K562 (cell line): ENCODE measurements around the gene CCDC69. TPM values are rescaled to one million over a fixed set of nuclear protein-coding genes. Genes with fewer than 3 reads are reported as not detected.

Experiments used
- ATAC-seq: fragments of 200-7000 bp; cut with Tn5 transposase; 3 replicates; pipeline ENCODE4 v1.9.1; 2020; ENCODE audit warnings: moderate library complexity
- BruUV-seq: library from RNA; stranded (reverse); fragments of 400-500 nt; replicated peaks from 2 replicates; lab custom pipeline; 2021; lab: Mats Ljungman, UMichigan
- CTCF ChIA-PET: fragments of 300-600 bp; formaldehyde crosslinking; extraction: SDS; loops from one replicate; lab custom pipeline; 2021; ENCODE audit warnings: low intra/inter-chr PET ratio; lab: Yijun Ruan, JAX
- POLR2A ChIA-PET: fragments of 300-600, 350-650 bp; sonication (Branson Sonifier 250); formaldehyde crosslinking; extraction: SDS; loops from one replicate; lab custom pipeline; 2021; ENCODE audit warnings: antibody characterized with exemption, inconsistent platforms; lab: Yijun Ruan, JAX
- DNase-seq, 4 experiments: peaks; one replicate each; pipeline versions ENCODE4 v3.0.0 to v3.0.0-alpha.2; 2011 to 2018; ENCODE audit warnings: low spot score in 3 of 4, mixed read lengths in 3 of 4; ENCODE audit errors: extremely low read depth in 1 of 4
- FAIRE-seq: peaks from 2 replicates; lab custom pipeline; 2011; peaks lifted over from hg19 to GRCh38; lab: Jason Lieb, UNC
- H2AFZ ChIP-seq: 2 replicates; pipeline ENCODE4 v1.6.0; 2011; ENCODE audit warnings: low read depth, low read length, control low read depth, inconsistent platforms
- H3K27ac ChIP-seq: fragments of 200-600 bp; 3 replicates; pipeline ENCODE4 v1.8.0; 2011; ENCODE audit warnings: low read depth, mild to moderate bottlenecking, control low read depth, inconsistent platforms, low read length, moderate library complexity, mixed read lengths; ENCODE audit errors: extremely low read depth
- H3K27me3 ChIP-seq, 2 experiments: fragments of 300-600 bp in 1 of 2; 2 replicates in 1 of 2; 3 replicates in 1 of 2; pipeline versions ENCODE4 v1.6.0 to v1.8.0; 2011; ENCODE audit warnings: inconsistent platforms in 2 of 2, low read length in 2 of 2, mild to moderate bottlenecking in 1 of 2, mixed read lengths in 1 of 2, moderate library complexity in 1 of 2; ENCODE audit not compliant: control insufficient read depth in 2 of 2, insufficient read depth in 2 of 2
- H3K36me3 ChIP-seq: fragments of 300-600 bp; 3 replicates; pipeline ENCODE4 v1.8.0; 2011; ENCODE audit warnings: mild to moderate bottlenecking, low read length, inconsistent platforms; ENCODE audit not compliant: control insufficient read depth, insufficient read depth
- H3K4me1 ChIP-seq, 2 experiments: fragments of 200-600 bp in 1 of 2; replicated peaks in 1 of 2; 2 replicates in 1 of 2; 3 replicates in 1 of 2; pipeline versions ENCODE4 v1.5.1 to v1.8.0; 2011; ENCODE audit warnings: inconsistent platforms in 2 of 2, low read length in 2 of 2, mild to moderate bottlenecking in 1 of 2, mixed read lengths in 1 of 2, moderate library complexity in 1 of 2; ENCODE audit not compliant: control insufficient read depth in 2 of 2, insufficient read depth in 2 of 2
- H3K4me2 ChIP-seq: 2 replicates; pipeline ENCODE4 v1.6.1; 2011; ENCODE audit warnings: low read length, control low read depth, inconsistent platforms, mixed read lengths; ENCODE audit not compliant: insufficient read depth
- H3K4me3 ChIP-seq: fragments of 200-600 bp; sonication (generic), shearing (Covaris generic); 2 replicates; pipeline ENCODE4 v1.5.1; 2016; ENCODE audit warnings: control low read depth, inconsistent platforms
- H3K79me2 ChIP-seq: fragments of 200-600 bp; 3 replicates; pipeline ENCODE4 v1.8.0; 2011; ENCODE audit warnings: low read length, inconsistent platforms; ENCODE audit not compliant: control insufficient read depth, insufficient read depth
- H3K9ac ChIP-seq, 2 experiments: 2 replicates each; pipeline versions ENCODE4 v1.6.0 to v1.6.1; 2011; ENCODE audit warnings: low read depth in 2 of 2, low read length in 2 of 2, control low read depth in 1 of 2, inconsistent platforms in 1 of 2, mild to moderate bottlenecking in 1 of 2, mixed read lengths in 1 of 2; ENCODE audit not compliant: insufficient read depth in 1 of 2
- H3K9me1 ChIP-seq: one replicate; pipeline ENCODE4 v1.6.0; 2011; ENCODE audit warnings: inconsistent platforms, mild to moderate bottlenecking, low read length, moderate library complexity; ENCODE audit not compliant: control insufficient read depth, insufficient read depth
- H3K9me3 ChIP-seq: replicated peaks from 2 replicates; pipeline ENCODE4 v1.5.1; 2011; ENCODE audit warnings: low read depth, low read length, inconsistent platforms; ENCODE audit not compliant: control insufficient read depth, insufficient read depth
- H4K20me1 ChIP-seq: replicated peaks from 2 replicates; pipeline ENCODE4 v1.6.1; 2011; ENCODE audit warnings: low read length, inconsistent platforms, mixed read lengths; ENCODE audit not compliant: control insufficient read depth, insufficient read depth
- ARID1B ChIP-seq: fragments of 450-650 bp; IDR thresholded peaks from 2 replicates; pipeline ENCODE4 v1.6.1; 2016; ENCODE audit warnings: antibody characterized with exemption, mild to moderate bottlenecking, inconsistent platforms
- ATF7 ChIP-seq: fragments of 450-650 bp; IDR thresholded peaks from 2 replicates; pipeline ENCODE4 v1.7.1; 2014; ENCODE audit warnings: mild to moderate bottlenecking, moderate library complexity
- C11orf30 ChIP-seq: fragments of 450-650 bp; IDR thresholded peaks from 2 replicates; pipeline ENCODE4 v1.6.1; 2016; ENCODE audit warnings: low read depth, mild to moderate bottlenecking
- CEBPG ChIP-seq, 3 experiments: fragments of 200-800 bp in 1 of 3; sonication (Bioruptor generic) in 1 of 3; sonication (generic) in 1 of 3; formaldehyde crosslinking in 1 of 3; IDR thresholded peaks in 2 of 3; conservative IDR thresholded peaks in 1 of 3; 2 replicates each; pipeline versions ENCODE4 v1.6.1 to v1.8.0; 2016 to 2022; ENCODE audit warnings: missing compliant biosample characterization in 2 of 3, missing genetic modification characterization in 2 of 3, mild to moderate bottlenecking in 1 of 3, missing genetic modification reagents in 1 of 3
- CREM ChIP-seq: IDR thresholded peaks from 2 replicates; pipeline ENCODE4 v1.6.1; 2014; ENCODE audit warnings: antibody characterized with exemption, low read depth
- JUND ChIP-seq, 2 experiments: IDR thresholded peaks; 2 replicates in 1 of 2; 3 replicates in 1 of 2; pipeline ENCODE4 v1.6.1; 2011; ENCODE audit warnings: borderline replicate concordance in 2 of 2, low read depth in 2 of 2, low read length in 2 of 2, improper control_type of control experiment in 1 of 2, missing biosample characterization in 1 of 2, missing genetic modification characterization in 1 of 2, missing genetic modification reagents in 1 of 2
- MCM3 ChIP-seq: fragments of 450-650 bp; IDR thresholded peaks from 2 replicates; pipeline ENCODE4 v1.6.1; 2016
- PRMT5 ChIP-seq: sonication (generic); formaldehyde crosslinking; IDR thresholded peaks from 2 replicates; pipeline ENCODE4 v1.5.0; 2020; ENCODE audit warnings: missing genetic modification reagents
- RBBP5 ChIP-seq: fragments of 200-600 bp; sonication (generic); IDR thresholded peaks from 2 replicates; pipeline ENCODE4 v1.6.1; 2012; ENCODE audit warnings: borderline replicate concordance, mild to moderate bottlenecking, low read length, control low read depth, inconsistent platforms; ENCODE audit not compliant: insufficient read depth, poor library complexity, severe bottlenecking
- RFX7 ChIP-seq: fragments of 250-450 bp; sonication (Bioruptor Pico); IDR thresholded peaks from 2 replicates; pipeline ENCODE4 v1.5.1; 2021; ENCODE audit warnings: mild to moderate bottlenecking
- SMAD4 ChIP-seq: fragments of 250-450 bp; sonication (Bioruptor Pico); conservative IDR thresholded peaks from 2 replicates; pipeline ENCODE4 v1.8.0; 2021; ENCODE audit warnings: inconsistent platforms, mild to moderate bottlenecking, moderate library complexity
- TFAP4 ChIP-seq: sonication (generic); formaldehyde crosslinking; IDR thresholded peaks from 2 replicates; pipeline ENCODE4 v1.8.0; 2022; ENCODE audit warnings: missing genetic modification reagents, mild to moderate bottlenecking, moderate library complexity, borderline replicate concordance
- ZFP36 ChIP-seq: fragments of 150-350 bp; IDR thresholded peaks from 2 replicates; pipeline ENCODE4 v1.6.1; 2018; ENCODE audit warnings: low read length, low read depth; ENCODE audit not compliant: partially characterized antibody
- ZFX ChIP-seq: sonication (generic); formaldehyde crosslinking; IDR thresholded peaks from 2 replicates; pipeline ENCODE4 v1.8.0; 2022; ENCODE audit warnings: mild to moderate bottlenecking, missing genetic modification reagents, moderate library complexity
- ZNF589 ChIP-seq: fragments of 200-800 bp; sonication (Bioruptor generic); IDR thresholded peaks from 2 replicates; pipeline ENCODE4 v1.6.1; 2016; ENCODE audit warnings: low read depth, missing genetic modification characterization, missing compliant biosample characterization
- ZNF766 ChIP-seq: fragments of 200-800 bp; sonication (Bioruptor generic); conservative IDR thresholded peaks from 2 replicates; pipeline ENCODE4 v1.6.1; 2016; ENCODE audit warnings: missing genetic modification characterization, missing compliant biosample characterization
- ZNF780A ChIP-seq: fragments of 250-450 bp; sonication (Bioruptor Pico); IDR thresholded peaks from 2 replicates; pipeline ENCODE4 v1.5.0; 2021; ENCODE audit warnings: mild to moderate bottlenecking
- ZNF79 ChIP-seq: fragments of 250-450 bp; sonication (Bioruptor Pico); IDR thresholded peaks from 2 replicates; pipeline ENCODE4 v1.4.0; 2020; ENCODE audit warnings: low read depth, mild to moderate bottlenecking, moderate library complexity
- WGBS: fragments of 100-300 bp; shearing (Covaris generic); methylation state at CpG from one replicate; pipeline ENCODE4 v1.1.6; 2016; ENCODE audit warnings: low coverage, mixed read lengths; ENCODE audit not compliant: insufficient coverage; ENCODE audit errors: missing lambda C conversion rate; 5-methylcytosine and 5-hydroxymethylcytosine counted together
- in situ Hi-C: fragments of 300-500 bp; cut with MboI; formaldehyde crosslinking; loops from 4 replicates; pipeline ENCODE4 v1.15.0; 2018; ENCODE audit warnings: inconsistent platforms, mixed read lengths
- intact Hi-C: fragments of 100-400 bp; cut with micrococcal nuclease; formaldehyde crosslinking; loops from 2 replicates; pipeline ENCODE4 v1.14.2; 2022
- polyA plus RNA-seq, 8 experiments: library from polyadenylated mRNA; depleted of rRNA in 4 of 8; stranded (reverse) in 5 of 8; unstranded in 3 of 8; fragments of >200 nt; fragmentation: Nextera tagmentation in 2 of 8; fragmentation: Illumina TruSeq in 1 of 8; extraction: Ambion mirVana in 2 of 8; extraction: Trizol in 1 of 8; gene quantifications; 2 replicates each; pipeline versions ENCODE4 v1.2.1 to v1.2.3, GENCODE V29; 2011 to 2014; ENCODE audit warnings: inconsistent platforms in 1 of 8, missing spikeins in 1 of 8
- total RNA-seq, 7 experiments: library from RNA; depleted of rRNA in 6 of 7; stranded (reverse); fragments of >200 nt in 6 of 7; fragmentation: Illumina TruSeq in 2 of 7; extraction: Trizol in 2 of 7; gene quantifications; 2 replicates each; pipeline versions ENCODE4 v1.2.1 to v1.2.3, GENCODE V29; 2011 to 2021; ENCODE audit warnings: low replicate concordance in 1 of 7

CCDC69 gene
- total and polyA plus RNA-seq, 9 of the 15 experiments (the other 6 are each of a cell fraction or from before 2014, with no cell fraction given): 0.65 to 12.2 (median 7.6) TPM

GRCh38 chr5:151214614-151215545, 9.0 kb downstream of the CCDC69 start:
- H3K36me3 ChIP-seq: no peaks in the 10 kb centered on the region
- no TSS peak for BruUV-seq
- FAIRE-seq (no peak), ATAC-seq (no peak; the same call in 2 of the 3 replicates), DNase-seq (no peak)
- H3K4me2 ChIP-seq: peak overlapping the region; percentile 66
- no peaks in the 10 kb centered on the region for H3K9me3 ChIP-seq
- intact Hi-C loops: no loop called here
- ChIA-PET POLR2A (interaction anchor here (0.6 to 1.9 kb wide), 14 partner anchors 9 to 730 kb away, joined by 3 to 14 read pairs (median 4); partner anchors contain the start of genes CCDC69 and GM2A), CTCF (no interaction called here)
- H3K27ac ChIP-seq: peak overlapping the region; percentile 69
- no peaks in the 10 kb centered on the region for H3K9me1 ChIP-seq
- H3K4me1 ChIP-seq: peaks cover 30 to 44% of the 10 kb centered on the region in 2 experiments
- H3K4me3 ChIP-seq: no peak overlapping the region
- WGBS: 57% methylated on average over 10 of the region's 10 CpGs
- H3K79me2 ChIP-seq: no peaks in the 10 kb centered on the region
- H3K27me3 ChIP-seq: no peaks in the 10 kb centered on the region
- H4K20me1 ChIP-seq: no peaks in the 10 kb centered on the region
- peak overlapping the region; percentile 78 for H2AFZ ChIP-seq
- in situ Hi-C loops: no loop called here
- H3K9ac ChIP-seq: peak overlapping the region; percentile 12 to 24; a peak in 2 of 4 replicates
- TF ChIP-seq ATF7 (peak; percentile 73), TFAP4 (CRISPR knock-in tag) (0 out of 2 replicates have a peak, but pooled peaks have one; percentile 31), ZNF589 (CRISPR knock-in tag) (0 out of 2 replicates have a peak, but pooled peaks have one; percentile 26), JUND (IDR thresholded peaks at IDR 0.05; ENCODE audit: borderline replicate concordance, low read depth, low read length) (peak; percentile 86), JUND (tag; IDR thresholded peaks at IDR 0.05; ENCODE audit: borderline replicate concordance, low read depth, low read length) (peak; percentile 82; the same call in 2 of the 3 replicates), CREM (peak; percentile 27; the same call in 1 of the 2 replicates), ZFX (CRISPR knock-in tag) (peak; percentile 54), CEBPG (CRISPR knock-in tag; IDR thresholded peaks at IDR 0.05) (0 out of 2 replicates have a peak, but pooled peaks have one; percentile 19), CEBPG (tag; conservative IDR thresholded peaks at IDR 0.05 in 1 of 2, IDR thresholded peaks at IDR 0.05 in 1 of 2) (peak; percentile 74 to 81), C11orf30 (no peak), ZNF766 (0 out of 2 replicates have a peak, but pooled peaks have one; percentile 38), ZNF780A (CRISPR knock-in tag) (no peak), RFX7 (CRISPR knock-in tag) (no peak), ZFP36 (peak; percentile 62), RBBP5 (no peak), ARID1B (peak; percentile 29; the same call in 1 of the 2 replicates), SMAD4 (0 out of 2 replicates have a peak, but pooled peaks have one; percentile 19), ZNF79 (CRISPR knock-in tag) (peak; percentile 9; the same call in 1 of the 2 replicates), MCM3 (no peak), PRMT5 (no peak)
